ENCODE data around the gene FAM163B. TPM values are rescaled to one million over a fixed set of nuclear protein-coding genes. Genes with fewer than 3 reads are reported as not detected.

The FAM163B gene
- total RNA-seq, 2 donors from 2014 or later: not detected

DNA sequence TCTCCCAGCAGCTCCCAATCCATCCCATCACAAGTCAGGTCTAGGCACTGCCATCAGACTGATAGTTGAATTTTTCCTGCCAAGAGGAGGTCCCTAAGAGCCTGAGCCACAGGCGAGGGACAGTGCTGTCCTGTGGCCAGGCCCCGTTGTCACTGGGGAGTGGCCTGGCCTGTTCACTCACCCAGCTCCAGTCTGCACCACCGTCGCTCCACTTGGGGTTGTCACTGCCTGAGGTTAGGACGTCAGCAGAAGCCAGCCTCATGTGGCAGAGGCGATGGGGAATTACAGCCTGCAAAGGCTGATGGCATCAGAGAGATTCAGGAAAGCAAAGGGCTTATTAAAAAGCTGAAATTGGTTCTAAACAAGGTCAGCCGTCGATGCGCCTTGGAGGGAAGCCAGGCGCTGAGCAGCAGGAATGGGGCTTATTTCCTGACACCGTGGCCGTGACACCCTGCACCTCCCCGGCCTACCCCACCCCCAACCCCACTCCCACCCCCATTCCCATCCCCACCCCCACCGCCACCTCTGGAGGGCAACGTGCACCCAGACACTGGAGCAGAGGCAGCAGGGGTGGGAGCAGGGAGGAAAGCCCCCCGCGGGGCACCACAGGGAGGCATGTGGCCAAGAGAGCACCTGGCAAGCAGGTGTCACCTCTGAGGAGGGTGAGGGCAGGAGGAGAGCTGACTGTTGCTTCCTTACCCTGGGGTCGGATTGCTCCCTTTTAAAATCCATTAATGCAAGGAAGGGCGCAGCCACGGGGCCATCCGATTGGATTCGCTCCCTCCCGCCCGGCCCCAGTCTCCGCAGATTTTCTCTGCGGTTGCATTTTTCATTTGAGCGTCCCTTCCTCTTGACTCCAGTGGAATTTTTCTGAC lies 23.9 kb upstream of the FAM163B start:
- no peak for DNase-seq
- H3K27ac Mint-ChIP-seq: peak overlapping the region; percentile 72
- no peaks in the 10 kb centered on the region for H3K27me3 Mint-ChIP-seq (ENCODE audit: insufficient read depth)
- Histone ChIP-seq H3K4me3 (ENCODE audit: low read length) (no peak overlapping the region), H3K9ac (ENCODE audit: extremely low read depth, low read length, poor library complexity, severe bottlenecking) (no peak overlapping the region), H3K4me1 (ENCODE audit: control insufficient read depth, insufficient read depth, low read length) (no peaks in the 10 kb centered on the region), H3K36me3 (ENCODE audit: control insufficient read depth, insufficient read depth, low read length) (no peaks in the 10 kb centered on the region), H3K27me3 (ENCODE audit: control insufficient read depth, insufficient read depth, low read length, poor library complexity, severe bottlenecking) (no peaks in the 10 kb centered on the region), H3K27ac (ENCODE audit: low read depth, low read length) (peak overlapping the region; percentile 57), H3K9me3 (ENCODE audit: control insufficient read depth, low read length) (no peaks in the 10 kb centered on the region)
- TF ChIP-seq, protein P1, sequence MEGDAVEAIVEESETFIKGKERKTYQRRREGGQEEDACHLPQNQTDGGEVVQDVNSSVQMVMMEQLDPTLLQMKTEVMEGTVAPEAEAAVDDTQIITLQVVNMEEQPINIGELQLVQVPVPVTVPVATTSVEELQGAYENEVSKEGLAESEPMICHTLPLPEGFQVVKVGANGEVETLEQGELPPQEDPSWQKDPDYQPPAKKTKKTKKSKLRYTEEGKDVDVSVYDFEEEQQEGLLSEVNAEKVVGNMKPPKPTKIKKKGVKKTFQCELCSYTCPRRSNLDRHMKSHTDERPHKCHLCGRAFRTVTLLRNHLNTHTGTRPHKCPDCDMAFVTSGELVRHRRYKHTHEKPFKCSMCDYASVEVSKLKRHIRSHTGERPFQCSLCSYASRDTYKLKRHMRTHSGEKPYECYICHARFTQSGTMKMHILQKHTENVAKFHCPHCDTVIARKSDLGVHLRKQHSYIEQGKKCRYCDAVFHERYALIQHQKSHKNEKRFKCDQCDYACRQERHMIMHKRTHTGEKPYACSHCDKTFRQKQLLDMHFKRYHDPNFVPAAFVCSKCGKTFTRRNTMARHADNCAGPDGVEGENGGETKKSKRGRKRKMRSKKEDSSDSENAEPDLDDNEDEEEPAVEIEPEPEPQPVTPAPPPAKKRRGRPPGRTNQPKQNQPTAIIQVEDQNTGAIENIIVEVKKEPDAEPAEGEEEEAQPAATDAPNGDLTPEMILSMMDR (conservative IDR thresholded peaks at IDR 0.05): no peak
- 86 to 96% methylated on average over 10 to 24 of the region's 27 CpGs for WGBS, 2 experiments (ENCODE audit: insufficient coverage in 1 of 2, insufficient read length in 1 of 2)
- no peak overlapping the region for H3K4me3 Mint-ChIP-seq
- no peaks in the 10 kb centered on the region for H3K36me3 Mint-ChIP-seq (ENCODE audit: low read depth)
- H3K9me3 Mint-ChIP-seq: no peaks in the 10 kb centered on the region
- peaks cover 2% of the 10 kb centered on the region for H3K4me1 Mint-ChIP-seq

DNA sequence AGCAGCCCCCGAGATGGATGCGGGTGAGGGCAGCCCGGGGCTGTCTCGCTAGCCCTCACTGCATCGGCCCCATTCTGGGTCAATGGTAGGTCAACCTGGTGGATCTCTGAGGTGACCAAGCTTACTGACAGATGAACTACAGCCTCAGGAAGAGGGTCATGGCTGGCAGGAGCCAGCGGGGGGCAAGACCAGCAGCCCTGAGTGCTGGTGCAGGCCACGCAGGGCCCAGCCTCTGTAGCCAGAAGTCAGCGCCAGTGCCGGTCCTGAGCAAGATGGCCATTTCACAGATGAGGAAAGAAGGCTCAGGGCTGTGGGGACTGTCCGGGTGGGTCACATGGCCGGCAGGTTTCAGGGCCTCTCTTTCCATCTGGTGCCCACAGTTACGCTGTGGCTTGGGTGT lies 21.9 kb upstream of the FAM163B start:
- Mint-ChIP-seq H3K36me3 (ENCODE audit: low read depth) (no peaks in the 10 kb centered on the region), H3K27me3 (ENCODE audit: insufficient read depth) (no peaks in the 10 kb centered on the region), H3K4me1 (peaks cover 2% of the 10 kb centered on the region), H3K9me3 (peaks cover 13% of the 10 kb centered on the region), H3K27ac (no peak overlapping the region), H3K4me3 (no peak overlapping the region)
- no peak for DNase-seq
- no peaks in the 10 kb centered on the region for H3K4me1 ChIP-seq (ENCODE audit: control insufficient read depth, insufficient read depth, low read length)
- H3K4me3 ChIP-seq (ENCODE audit: low read length): no peak overlapping the region
- TF ChIP-seq, protein P1 (conservative IDR thresholded peaks at IDR 0.05): no peak
- H3K27ac ChIP-seq (ENCODE audit: low read depth, low read length): no peak overlapping the region
- H3K9me3 ChIP-seq (ENCODE audit: control insufficient read depth, low read length): no peaks in the 10 kb centered on the region
- H3K36me3 ChIP-seq (ENCODE audit: control insufficient read depth, insufficient read depth, low read length): no peaks in the 10 kb centered on the region
- no peak overlapping the region for H3K9ac ChIP-seq (ENCODE audit: extremely low read depth, low read length, poor library complexity, severe bottlenecking)
- H3K27me3 ChIP-seq (ENCODE audit: control insufficient read depth, insufficient read depth, low read length, poor library complexity, severe bottlenecking): no peaks in the 10 kb centered on the region
- 91 to 99% methylated on average over 9 to 12 of the region's 12 CpGs for WGBS, 2 experiments (ENCODE audit: insufficient coverage in 1 of 2, insufficient read length in 1 of 2)

DNA sequence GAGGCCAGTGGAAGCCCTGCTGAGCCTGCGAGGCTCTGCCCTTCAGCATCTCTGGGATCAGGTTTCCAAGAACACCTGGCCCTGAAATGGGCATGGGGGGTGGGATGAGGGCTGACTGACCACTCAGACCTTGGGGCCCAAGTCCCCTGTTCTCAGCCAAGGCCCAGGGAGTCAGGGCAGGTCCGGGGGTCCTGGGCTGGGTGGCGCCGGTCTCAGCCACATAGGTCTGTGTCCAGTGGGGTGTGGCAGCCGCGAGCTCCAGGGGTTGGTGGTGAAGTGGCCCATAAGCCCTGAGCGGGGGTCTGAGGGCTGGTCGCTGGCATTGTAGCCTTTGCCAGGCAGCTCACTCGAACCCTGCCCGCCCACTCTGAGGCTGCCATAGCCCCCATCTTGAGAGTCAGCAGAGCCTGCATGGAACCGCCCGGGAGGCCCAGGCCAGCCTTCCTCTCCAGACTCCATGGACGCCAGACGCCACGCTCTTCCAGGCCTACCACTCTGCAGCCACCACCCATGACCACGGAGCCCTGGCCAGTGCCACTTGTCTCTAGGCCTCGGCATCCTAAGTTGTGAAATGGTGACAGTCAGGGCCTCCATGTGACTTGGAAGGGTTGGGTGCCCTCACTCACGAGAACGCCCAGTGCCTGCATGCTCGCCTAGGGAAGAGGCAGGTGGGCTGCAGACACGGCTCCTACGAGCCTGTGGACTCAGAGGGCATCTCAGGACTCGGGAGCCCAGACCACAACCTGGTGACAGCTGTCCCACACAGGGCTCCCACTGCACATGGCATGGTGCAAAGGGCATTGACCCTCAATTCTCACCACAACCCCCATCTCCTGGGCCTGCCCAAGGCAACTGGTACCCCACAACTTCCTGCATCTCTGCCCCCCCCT lies 20.3 kb upstream of the FAM163B start:
- no peak overlapping the region for H3K4me3 ChIP-seq (ENCODE audit: low read length)
- Mint-ChIP-seq H3K9me3 (peaks cover 28% of the 10 kb centered on the region), H3K4me1 (peaks cover 2% of the 10 kb centered on the region), H3K27ac (no peak overlapping the region), H3K27me3 (ENCODE audit: insufficient read depth) (no peaks in the 10 kb centered on the region), H3K4me3 (no peak overlapping the region), H3K36me3 (ENCODE audit: low read depth) (no peaks in the 10 kb centered on the region)
- no peak overlapping the region for H3K27ac ChIP-seq (ENCODE audit: low read depth, low read length)
- H3K9ac ChIP-seq (ENCODE audit: extremely low read depth, low read length, poor library complexity, severe bottlenecking): no peak overlapping the region
- H3K27me3 ChIP-seq (ENCODE audit: control insufficient read depth, insufficient read depth, low read length, poor library complexity, severe bottlenecking): no peaks in the 10 kb centered on the region
- TF ChIP-seq, protein P1 (conservative IDR thresholded peaks at IDR 0.05): no peak
- 88 to 98% methylated on average over 13 to 23 of the region's 23 CpGs for WGBS, 2 experiments (ENCODE audit: insufficient coverage in 1 of 2, insufficient read length in 1 of 2)
- no peaks in the 10 kb centered on the region for H3K4me1 ChIP-seq (ENCODE audit: control insufficient read depth, insufficient read depth, low read length)
- no peak for DNase-seq
- H3K9me3 ChIP-seq (ENCODE audit: control insufficient read depth, low read length): no peaks in the 10 kb centered on the region
- no peaks in the 10 kb centered on the region for H3K36me3 ChIP-seq (ENCODE audit: control insufficient read depth, insufficient read depth, low read length)

Data from endodermal cell (in vitro differentiated cells).